HG02759 (cell line): ENCODE results near the gene ERC1.
"Not testable (repeated sequence)": the region's sequence is repeated elsewhere in the genome, so short reads cannot be mapped to it uniquely, and the experiment has no call there.

Experiments
- ATAC-seq: cut with Tn5 transposase; IDR thresholded peaks from one replicate; pipeline ENCODE4 v1.9.1; 2021; ENCODE audit warnings: mild to moderate bottlenecking, moderate library complexity; ENCODE audit not compliant: unreplicated experiment

Gene ERC1

GRCh38 chr12:1069846-1070245 lies 78.8 kb downstream of the ERC1 start:
- no peak for ATAC-seq

GRCh38 chr12:1071182-1071581 lies 80.2 kb downstream of the ERC1 start:
- ATAC-seq = no peak

DNA sequence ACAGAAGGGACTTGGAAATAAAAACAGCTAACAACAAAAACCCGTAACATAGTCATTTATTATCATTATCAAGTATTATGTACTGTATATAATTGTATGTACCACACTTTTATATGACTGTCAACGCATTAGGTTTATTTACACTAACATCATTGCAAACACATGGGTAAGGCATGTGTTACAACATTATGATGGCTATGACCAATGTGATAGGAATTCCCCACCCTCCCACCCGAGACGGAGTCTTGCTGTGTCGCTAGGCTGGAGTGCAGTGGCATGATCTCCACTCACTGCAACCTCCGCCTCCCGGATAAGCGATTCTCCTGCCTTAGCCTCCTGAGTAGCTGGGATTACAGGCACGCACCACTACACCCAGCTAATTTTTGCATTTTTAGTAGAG lies 82.6 kb downstream of the ERC1 start:
- no peak for ATAC-seq

- ATAC-seq = no peak
These were observed 86.2 kb downstream of the ERC1 start for GRCh38 chr12:1077036-1077803.

- ATAC-seq = no peak
These were observed 87.0 kb downstream of the ERC1 start for GRCh38 chr12:1078002-1078401.

DNA sequence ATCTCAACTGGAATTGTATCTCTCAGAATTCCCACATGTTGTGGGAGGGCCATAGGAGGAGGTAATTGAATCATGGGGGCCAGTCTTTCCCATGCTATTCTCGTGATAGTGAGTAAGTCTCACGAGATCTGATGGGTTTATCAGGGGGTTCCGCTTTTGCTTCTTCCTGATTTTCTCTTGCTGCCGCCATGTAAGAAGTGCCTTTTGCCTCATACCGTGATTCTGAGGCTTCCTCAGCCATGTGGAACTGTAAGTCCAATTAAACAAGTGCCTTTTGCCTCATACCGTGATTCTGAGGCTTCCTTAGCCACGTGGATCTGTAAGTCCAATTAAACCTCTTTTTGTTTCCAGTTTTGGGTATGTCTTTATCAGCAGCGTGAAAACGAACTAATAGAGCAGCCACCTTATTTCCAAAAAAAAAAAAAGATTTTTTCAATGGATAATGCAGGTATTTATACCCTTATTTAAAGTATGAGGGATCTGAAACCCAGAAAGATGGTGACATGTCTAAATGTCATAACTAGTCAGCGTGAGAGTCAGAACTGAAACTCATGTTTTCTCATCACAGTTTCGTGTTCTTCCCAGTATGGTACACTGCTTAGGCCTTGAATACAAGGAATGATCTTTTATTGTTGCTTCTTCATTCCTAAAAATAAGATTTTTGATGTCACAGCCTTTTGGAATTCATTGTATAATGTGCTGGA lies 89.6 kb downstream of the ERC1 start:
- no peak for ATAC-seq

DNA sequence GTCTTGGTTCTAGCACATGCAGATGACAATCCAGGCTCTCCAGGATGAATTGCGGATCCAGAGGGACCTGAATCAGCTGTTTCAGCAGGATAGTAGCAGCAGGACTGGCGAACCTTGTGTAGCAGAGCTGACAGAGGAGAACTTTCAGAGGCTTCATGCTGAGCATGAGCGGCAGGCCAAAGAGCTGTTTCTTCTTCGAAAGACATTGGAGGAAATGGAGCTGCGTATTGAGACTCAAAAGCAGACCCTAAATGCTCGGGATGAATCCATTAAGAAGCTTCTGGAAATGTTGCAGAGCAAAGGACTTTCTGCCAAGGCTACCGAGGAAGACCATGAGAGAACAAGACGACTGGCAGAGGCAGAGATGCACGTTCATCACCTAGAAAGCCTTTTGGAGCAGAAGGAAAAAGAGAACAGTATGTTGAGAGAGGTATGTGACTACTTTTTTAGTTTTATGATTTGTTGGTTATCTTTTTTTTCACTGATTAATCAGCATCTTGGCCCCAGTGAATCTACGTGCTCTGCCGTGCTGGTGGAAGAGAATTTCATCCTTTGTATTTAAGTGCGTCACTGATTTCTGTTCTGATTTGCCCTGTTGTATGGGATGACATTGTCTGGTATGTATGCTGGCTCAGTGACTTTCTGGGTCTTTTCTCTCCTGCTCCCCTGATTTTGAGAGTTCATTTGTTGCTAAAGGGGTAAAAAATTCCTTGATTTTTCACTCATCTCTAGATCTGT lies 92.3 kb downstream of the ERC1 start:
- no peak for ATAC-seq

- ATAC-seq = no peak
These were observed 92.9 kb downstream of the ERC1 start for GRCh38 chr12:1083889-1084262.

GRCh38 chr12:1091350-1091749 lies 100.3 kb downstream of the ERC1 start:
- ATAC-seq = no peak

- no peak for ATAC-seq
These were observed 102.2 kb downstream of the ERC1 start for GRCh38 chr12:1093166-1093751.

GRCh38 chr12:1094714-1095113 lies 103.7 kb downstream of the ERC1 start:
- no peak for ATAC-seq

- ATAC-seq = no peak
These were observed 108.1 kb downstream of the ERC1 start for GRCh38 chr12:1099158-1099557.

DNA sequence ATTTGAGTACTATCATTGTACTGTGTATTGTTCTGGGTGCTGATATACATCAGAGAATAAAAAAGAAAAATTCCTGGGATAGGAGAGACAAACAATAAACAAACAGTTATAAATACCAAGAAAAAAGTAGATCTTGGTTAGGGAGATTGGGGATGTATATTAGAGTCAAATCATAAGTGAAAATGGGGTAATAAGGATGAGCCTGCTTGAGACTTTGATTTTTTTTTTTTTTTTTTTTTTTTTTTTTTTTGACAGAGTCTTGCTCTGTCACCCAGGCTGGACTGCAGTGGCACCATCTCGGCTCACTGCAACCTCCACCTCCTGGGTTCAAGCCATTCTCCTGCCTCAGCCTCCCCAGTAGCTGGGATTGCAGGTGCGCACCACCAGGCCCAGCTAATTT lies 108.6 kb downstream of the ERC1 start:
- ATAC-seq = not testable (repeated sequence)

DNA sequence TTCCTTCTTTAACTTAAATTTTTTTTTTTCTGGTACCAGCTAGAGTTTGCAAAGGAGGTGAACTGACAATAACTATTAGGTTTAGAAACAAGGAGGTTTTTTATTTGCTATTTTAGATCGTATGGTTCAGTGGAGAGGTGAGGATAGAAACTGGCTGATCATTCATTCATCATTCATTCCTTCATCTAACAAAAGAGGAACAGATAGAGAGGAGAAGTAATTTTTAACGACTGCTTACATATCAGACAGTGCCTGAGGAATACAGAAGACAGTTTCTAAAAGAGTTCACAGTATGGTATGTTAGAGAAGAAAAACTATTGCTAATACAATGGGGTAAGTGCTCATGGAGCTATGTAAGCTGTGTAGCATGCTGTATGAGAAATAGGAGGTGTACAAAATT lies 111.1 kb downstream of the ERC1 start:
- ATAC-seq = no peak

DNA sequence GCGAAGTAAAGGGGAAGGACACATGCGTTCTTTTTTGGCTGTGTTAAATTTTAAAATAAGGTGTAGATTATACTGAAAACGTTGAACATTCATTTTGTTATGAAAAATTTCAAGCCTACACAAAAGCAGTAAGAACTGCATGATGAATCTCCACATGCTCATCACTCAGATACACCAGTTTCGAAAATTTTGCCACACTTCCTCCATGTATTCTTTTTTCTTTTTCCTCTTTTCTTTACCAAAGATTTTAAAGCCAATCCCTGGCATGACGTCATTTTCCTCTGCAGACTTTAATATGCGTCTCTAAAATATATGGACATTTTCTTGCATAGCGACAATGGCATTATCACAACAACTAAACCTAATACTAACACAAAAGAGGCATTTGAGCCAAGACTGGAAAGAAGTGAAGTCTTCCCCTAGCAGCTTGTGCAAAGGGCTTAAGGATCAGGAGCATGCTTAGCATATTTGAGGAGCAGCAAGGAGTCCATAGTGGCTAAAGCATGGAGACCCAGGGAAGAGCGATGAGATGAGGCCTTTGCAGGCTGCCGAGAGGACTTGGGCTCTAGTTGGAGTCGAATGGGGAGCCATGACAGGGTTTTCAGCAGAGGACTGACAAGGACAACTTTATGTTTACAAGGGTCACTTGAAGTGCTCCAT lies 111.9 kb downstream of the ERC1 start:
- ATAC-seq = no peak

DNA sequence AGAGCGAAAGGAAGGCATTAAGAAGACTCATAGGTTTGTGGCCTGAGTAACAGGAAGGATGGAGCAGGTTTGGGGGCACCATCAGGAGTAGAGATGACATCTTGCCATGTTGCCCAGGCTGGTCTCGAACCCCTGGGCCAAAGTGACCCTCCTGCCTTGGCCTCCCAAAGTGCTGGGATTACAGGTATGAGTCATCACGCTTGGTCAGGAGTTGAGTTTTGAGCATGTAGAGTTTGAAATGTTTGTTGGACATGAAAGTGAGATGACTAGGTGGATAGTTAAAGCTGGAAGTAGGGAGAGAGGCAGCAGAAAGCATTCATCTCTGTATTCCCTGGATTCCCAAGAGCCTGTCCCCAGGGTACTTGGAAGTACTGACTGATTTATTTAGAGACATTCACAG lies 112.6 kb downstream of the ERC1 start:
- no peak for ATAC-seq

DNA sequence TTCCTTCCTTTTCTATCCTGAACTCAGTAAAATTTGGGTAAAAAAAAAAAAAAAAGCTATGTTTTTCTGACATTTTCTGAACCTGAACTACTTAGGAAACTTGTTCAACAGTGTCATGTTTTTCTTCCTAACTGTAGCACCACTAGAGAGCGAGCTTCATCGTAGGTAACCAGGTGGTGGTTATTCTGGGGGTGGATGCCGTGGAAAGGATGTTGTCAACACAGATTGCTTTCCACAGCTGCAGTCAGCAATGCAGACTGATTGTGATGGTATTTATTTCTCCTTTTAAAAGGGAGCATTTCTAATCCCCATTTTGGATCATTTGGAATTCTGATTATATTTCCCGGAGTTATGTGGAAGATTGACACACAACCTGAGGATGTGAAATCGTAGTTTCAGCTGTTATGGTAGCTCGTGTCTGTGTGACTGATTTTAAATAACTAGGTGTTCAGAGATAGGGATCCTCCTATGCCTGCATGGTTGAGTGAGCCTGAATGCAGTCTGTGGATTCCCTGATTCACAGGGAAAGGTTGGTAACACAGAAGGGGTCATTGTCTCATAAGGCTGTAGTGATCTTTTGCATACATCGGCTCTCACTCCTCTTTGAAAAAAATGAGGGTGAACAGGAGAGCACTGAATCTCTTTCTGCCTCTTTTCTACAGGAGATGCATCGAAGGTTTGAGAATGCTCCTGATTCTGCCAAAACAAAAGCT lies 113.2 kb downstream of the ERC1 start:
- ATAC-seq = no peak

- no peak for ATAC-seq
These were observed 116.6 kb downstream of the ERC1 start for GRCh38 chr12:1107669-1108068.

GRCh38 chr12:1108276-1108675 lies 117.3 kb downstream of the ERC1 start:
- ATAC-seq = peak; percentile 83

DNA sequence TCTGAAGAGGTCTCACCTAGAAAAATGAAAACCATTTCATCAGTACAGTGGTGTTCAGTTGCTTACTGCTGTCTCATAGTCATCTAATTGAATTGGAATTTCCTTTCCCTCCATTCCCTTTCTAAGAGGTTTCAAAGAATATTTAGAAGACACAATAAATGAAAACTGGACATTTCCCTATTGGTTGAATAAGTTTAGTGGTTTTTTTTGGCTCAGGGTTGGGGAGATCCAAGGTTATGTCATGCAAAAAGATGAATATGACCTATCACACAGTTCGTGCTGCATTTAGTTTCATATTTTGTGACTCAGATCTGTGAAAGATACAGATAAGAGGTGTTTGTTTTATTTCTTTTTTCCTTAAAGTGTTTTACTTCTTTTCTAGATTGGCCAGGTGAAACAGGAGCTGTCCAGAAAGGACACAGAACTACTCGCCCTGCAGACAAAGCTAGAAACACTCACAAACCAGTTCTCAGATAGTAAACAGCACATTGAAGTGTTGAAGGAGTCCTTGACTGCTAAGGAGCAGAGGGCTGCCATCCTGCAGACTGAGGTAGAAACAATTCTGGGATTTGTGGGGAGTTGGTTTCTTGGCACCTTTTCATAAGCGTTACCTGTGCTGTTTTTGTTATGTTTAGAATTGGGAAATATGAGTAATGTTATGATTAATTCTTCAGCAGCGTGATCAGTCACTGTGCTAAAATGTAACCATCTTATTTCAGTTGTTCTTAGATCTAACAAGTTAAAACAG lies 124.6 kb downstream of the ERC1 start:
- no peak for ATAC-seq
